Measurements from ENCODE around the gene GGN.

DNA sequence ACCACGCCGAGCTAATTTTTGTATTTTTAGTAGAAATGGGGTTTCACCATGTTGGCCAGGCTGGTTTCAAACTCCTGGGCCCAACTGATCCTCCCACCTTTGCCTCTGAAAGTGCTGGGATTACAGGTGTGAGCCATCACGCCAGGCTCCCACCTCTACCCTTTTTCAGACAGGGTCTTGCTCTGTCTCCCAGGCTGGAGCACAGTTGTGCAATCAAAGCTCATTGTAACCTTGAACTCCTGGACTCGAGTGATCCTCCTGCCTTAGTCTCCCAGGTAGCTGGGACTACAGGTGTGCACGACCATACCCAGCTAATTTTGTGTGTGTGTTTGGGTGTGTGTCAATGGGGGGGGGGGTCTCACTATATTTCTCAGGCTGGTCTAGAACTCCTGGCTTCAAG lies 36.4 kb upstream of the GGN start:
- no peak for TF ChIP-seq FOXK2 (IDR thresholded peaks at IDR 0.05)
- no peak for TF ChIP-seq SUZ12 (IDR thresholded peaks at IDR 0.05)
- TF ChIP-seq L3MBTL2 (conservative IDR thresholded peaks at IDR 0.05), result no peak
- TF ChIP-seq SP1 (IDR thresholded peaks at IDR 0.05), result no peak
- TF ChIP-seq NFRKB (IDR thresholded peaks at IDR 0.05), result no peak
- TF ChIP-seq TARDBP (IDR thresholded peaks at IDR 0.05), result no peak
- TF ChIP-seq FOXA1 (IDR thresholded peaks at IDR 0.05), result no peak
- TF ChIP-seq ZNF384 (IDR thresholded peaks at IDR 0.05), result no peak
- TF ChIP-seq FOXM1 (IDR thresholded peaks at IDR 0.05; ENCODE audit: borderline replicate concordance), result no peak
